ENCODE measurements around the gene PTGDS. TPM values are rescaled to one million over a fixed set of nuclear protein-coding genes. Genes with fewer than 3 reads are reported as not detected.
A peak's percentile ranks its signal among the peaks of the same experiment; 100 is the strongest.

PTGDS gene
- total RNA-seq, 1 experiment from 2014 or later: not detected

GRCh38 chr9:136981588-136982231 lies 4.4 kb downstream of the PTGDS start:
- in situ Hi-C loops (cut with HindIII; ENCODE audit: low pct_unique_long_range_greater_than_20kb, low sequenced_read_pairs): no loop called here
- no peak for DNase-seq (ENCODE audit: low read depth)

GRCh38 chr9:136982232-136983051 lies 5.1 kb downstream of the PTGDS start, which contains the start of gene LCNL1:
Gene LCNL1, plus strand, starts transcription at chr9:136982993. Its CDS starts 594 bp downstream, at chr9:136983587.
- no peak for DNase-seq (ENCODE audit: low read depth)
- in situ Hi-C loops (cut with HindIII; ENCODE audit: low pct_unique_long_range_greater_than_20kb, low sequenced_read_pairs): no loop called here

GRCh38 chr9:136983167-136983566 lies 5.9 kb downstream of the PTGDS start:
- DNase-seq (ENCODE audit: low read depth): no peak
- in situ Hi-C loops (cut with HindIII; ENCODE audit: low pct_unique_long_range_greater_than_20kb, low sequenced_read_pairs): no loop called here

- in situ Hi-C loops (cut with HindIII; ENCODE audit: low pct_unique_long_range_greater_than_20kb, low sequenced_read_pairs): no loop called here
- no peak for DNase-seq (ENCODE audit: low read depth)
Observed at GRCh38 chr9:136983656-136984314, 6.5 kb downstream of the PTGDS start.

- no peak for DNase-seq (ENCODE audit: low read depth)
Observed at GRCh38 chr9:136984464-136985026, 7.2 kb downstream of the PTGDS start.

GRCh38 chr9:136985027-136985602 lies 7.8 kb downstream of the PTGDS start:
- no peak for DNase-seq (ENCODE audit: low read depth)
- in situ Hi-C loops (cut with HindIII; ENCODE audit: low pct_unique_long_range_greater_than_20kb, low sequenced_read_pairs): no loop called here

More at GRCh38 chr9:136984464-136985026, 7.2 kb downstream of the PTGDS start:
- in situ Hi-C loops (cut with HindIII; ENCODE audit: low pct_unique_long_range_greater_than_20kb, low sequenced_read_pairs): no loop called here

- in situ Hi-C loops (cut with HindIII; ENCODE audit: low pct_unique_long_range_greater_than_20kb, low sequenced_read_pairs): no loop called here
- DNase-seq (ENCODE audit: low read depth): no peak
Observed at GRCh38 chr9:136985853-136986252, 8.5 kb downstream of the PTGDS start.

- in situ Hi-C loops (cut with HindIII; ENCODE audit: low pct_unique_long_range_greater_than_20kb, low sequenced_read_pairs): no loop called here
- no peak for DNase-seq (ENCODE audit: low read depth)
Observed at GRCh38 chr9:136988872-136989271, 11.6 kb downstream of the PTGDS start.

- no peak for DNase-seq (ENCODE audit: low read depth)
- in situ Hi-C loops (cut with HindIII; ENCODE audit: low pct_unique_long_range_greater_than_20kb, low sequenced_read_pairs): no loop called here
Observed at GRCh38 chr9:136990242-136990911, 13.1 kb downstream of the PTGDS start.

- in situ Hi-C loops (cut with HindIII; ENCODE audit: low pct_unique_long_range_greater_than_20kb, low sequenced_read_pairs): no loop called here
- DNase-seq (ENCODE audit: low read depth): peak; percentile 80
Observed at GRCh38 chr9:136991993-136992818, 14.9 kb downstream of the PTGDS start, which contains the start of gene PAXX. Gene PAXX, plus strand, starts transcription at chr9:136992422. Its CDS starts 22 bp downstream, at chr9:136992444.

GRCh38 chr9:136992819-136993369 lies 15.6 kb downstream of the PTGDS start:
- in situ Hi-C loops (cut with HindIII; ENCODE audit: low pct_unique_long_range_greater_than_20kb, low sequenced_read_pairs): no loop called here
- no peak for DNase-seq (ENCODE audit: low read depth)

GRCh38 chr9:136994180-136994887 lies 17.0 kb downstream of the PTGDS start:
- in situ Hi-C loops (cut with HindIII; ENCODE audit: low pct_unique_long_range_greater_than_20kb, low sequenced_read_pairs): no loop called here
- no peak for DNase-seq (ENCODE audit: low read depth)

- no peak for DNase-seq (ENCODE audit: low read depth)
- in situ Hi-C loops (cut with HindIII; ENCODE audit: low pct_unique_long_range_greater_than_20kb, low sequenced_read_pairs): no loop called here
Observed at GRCh38 chr9:136994888-136995230, 17.6 kb downstream of the PTGDS start.

GRCh38 chr9:136995362-136995761 lies 18.1 kb downstream of the PTGDS start:
- DNase-seq (ENCODE audit: low read depth): no peak
- in situ Hi-C loops (cut with HindIII; ENCODE audit: low pct_unique_long_range_greater_than_20kb, low sequenced_read_pairs): no loop called here

- in situ Hi-C loops (cut with HindIII; ENCODE audit: low pct_unique_long_range_greater_than_20kb, low sequenced_read_pairs): no loop called here
- DNase-seq (ENCODE audit: low read depth): no peak
Observed at GRCh38 chr9:136995772-136996311, 18.5 kb downstream of the PTGDS start.

Data from Caki2 (cell line).